ENCODE measurements around the gene DAPP1.

Gene DAPP1

DNA sequence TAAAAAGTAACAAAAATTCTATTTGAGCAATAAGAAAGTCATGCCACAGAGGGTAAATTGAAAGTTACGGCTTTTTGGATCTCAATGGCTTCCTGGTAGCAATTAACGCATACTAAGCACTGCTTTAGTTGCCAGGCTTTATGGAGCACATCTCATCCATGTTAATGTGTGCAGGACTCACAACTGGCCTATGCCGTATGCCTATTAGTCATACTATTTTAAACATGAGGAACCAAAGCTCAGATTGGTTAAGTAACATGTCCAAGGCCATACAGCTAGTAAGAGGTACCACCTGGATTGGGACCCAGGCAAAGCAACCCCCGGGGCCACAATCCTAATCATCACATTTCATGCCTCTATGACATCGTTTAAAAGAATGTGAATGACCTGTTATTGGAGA, 17.1 kb downstream of the DAPP1 start:
- TF ChIP-seq, protein P1, sequence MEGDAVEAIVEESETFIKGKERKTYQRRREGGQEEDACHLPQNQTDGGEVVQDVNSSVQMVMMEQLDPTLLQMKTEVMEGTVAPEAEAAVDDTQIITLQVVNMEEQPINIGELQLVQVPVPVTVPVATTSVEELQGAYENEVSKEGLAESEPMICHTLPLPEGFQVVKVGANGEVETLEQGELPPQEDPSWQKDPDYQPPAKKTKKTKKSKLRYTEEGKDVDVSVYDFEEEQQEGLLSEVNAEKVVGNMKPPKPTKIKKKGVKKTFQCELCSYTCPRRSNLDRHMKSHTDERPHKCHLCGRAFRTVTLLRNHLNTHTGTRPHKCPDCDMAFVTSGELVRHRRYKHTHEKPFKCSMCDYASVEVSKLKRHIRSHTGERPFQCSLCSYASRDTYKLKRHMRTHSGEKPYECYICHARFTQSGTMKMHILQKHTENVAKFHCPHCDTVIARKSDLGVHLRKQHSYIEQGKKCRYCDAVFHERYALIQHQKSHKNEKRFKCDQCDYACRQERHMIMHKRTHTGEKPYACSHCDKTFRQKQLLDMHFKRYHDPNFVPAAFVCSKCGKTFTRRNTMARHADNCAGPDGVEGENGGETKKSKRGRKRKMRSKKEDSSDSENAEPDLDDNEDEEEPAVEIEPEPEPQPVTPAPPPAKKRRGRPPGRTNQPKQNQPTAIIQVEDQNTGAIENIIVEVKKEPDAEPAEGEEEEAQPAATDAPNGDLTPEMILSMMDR (IDR thresholded peaks at IDR 0.05) = no peak
- TF ChIP-seq ZFX (IDR thresholded peaks at IDR 0.05; ENCODE audit: borderline replicate concordance) = no peak
- H3K27ac ChIP-seq = no peak overlapping the region

DNA sequence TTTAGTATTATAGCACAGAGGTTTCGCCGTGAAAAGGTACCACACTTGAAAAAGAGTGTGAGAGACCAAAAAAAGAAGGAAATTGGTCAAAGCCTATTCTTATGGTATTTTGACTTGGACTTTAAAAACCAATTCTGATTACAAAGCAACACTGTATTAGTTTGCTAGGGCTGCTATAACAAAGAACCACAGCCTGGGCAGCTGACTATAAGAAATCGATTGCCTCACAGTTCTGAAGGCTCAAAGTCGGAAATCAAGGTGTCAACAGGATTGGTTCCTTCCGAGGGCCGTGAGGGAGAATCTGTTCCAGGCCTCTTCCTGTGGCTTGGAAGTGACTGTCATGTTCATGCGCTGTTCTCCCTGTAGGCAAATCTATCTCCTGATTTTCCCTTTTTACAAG, 17.9 kb downstream of the DAPP1 start:
- H3K27ac ChIP-seq = no peak overlapping the region
- TF ChIP-seq, protein P1 (IDR thresholded peaks at IDR 0.05) = no peak
- no peak for TF ChIP-seq ZFX (IDR thresholded peaks at IDR 0.05; ENCODE audit: borderline replicate concordance)

- no peak overlapping the region for H3K27ac ChIP-seq
- TF ChIP-seq, protein P1 (IDR thresholded peaks at IDR 0.05) = no peak
- no peak for TF ChIP-seq ZFX (IDR thresholded peaks at IDR 0.05; ENCODE audit: borderline replicate concordance)
These were observed 19.3 kb downstream of the DAPP1 start for GRCh38 chr4:99835942-99836341.

DNA sequence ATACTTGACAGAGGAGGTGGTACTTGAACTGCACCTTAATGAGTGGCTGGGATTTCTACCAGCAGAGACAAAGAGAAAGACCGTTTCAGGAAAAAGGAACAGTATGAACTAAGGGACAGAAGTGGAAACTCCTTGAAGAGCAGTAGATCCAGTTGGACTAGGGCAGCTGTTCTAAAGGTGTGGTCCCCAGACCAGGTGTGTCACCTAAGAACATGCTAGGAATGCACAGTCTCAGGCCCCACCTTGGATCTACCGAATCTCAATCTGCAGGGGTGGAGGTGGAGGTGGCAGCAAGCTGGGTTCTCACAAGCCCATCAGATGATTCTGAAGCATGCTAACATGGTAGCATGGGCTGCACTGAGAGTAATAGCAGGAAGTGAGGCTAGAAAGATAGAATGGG, 22.3 kb downstream of the DAPP1 start:
- TF ChIP-seq, protein P1 (IDR thresholded peaks at IDR 0.05) = no peak
- no peak for TF ChIP-seq ZFX (IDR thresholded peaks at IDR 0.05; ENCODE audit: borderline replicate concordance)
- no peak overlapping the region for H3K27ac ChIP-seq

- H3K27ac ChIP-seq = no peak overlapping the region
- TF ChIP-seq, protein P1 (IDR thresholded peaks at IDR 0.05) = no peak
- TF ChIP-seq ZFX (IDR thresholded peaks at IDR 0.05; ENCODE audit: borderline replicate concordance) = no peak
These were observed 24.5 kb downstream of the DAPP1 start for GRCh38 chr4:99841129-99841528.

GRCh38 chr4:99843413-99843812, 26.8 kb downstream of the DAPP1 start:
- no peak for TF ChIP-seq ZFX (IDR thresholded peaks at IDR 0.05; ENCODE audit: borderline replicate concordance)
- TF ChIP-seq, protein P1 (IDR thresholded peaks at IDR 0.05) = no peak

DNA sequence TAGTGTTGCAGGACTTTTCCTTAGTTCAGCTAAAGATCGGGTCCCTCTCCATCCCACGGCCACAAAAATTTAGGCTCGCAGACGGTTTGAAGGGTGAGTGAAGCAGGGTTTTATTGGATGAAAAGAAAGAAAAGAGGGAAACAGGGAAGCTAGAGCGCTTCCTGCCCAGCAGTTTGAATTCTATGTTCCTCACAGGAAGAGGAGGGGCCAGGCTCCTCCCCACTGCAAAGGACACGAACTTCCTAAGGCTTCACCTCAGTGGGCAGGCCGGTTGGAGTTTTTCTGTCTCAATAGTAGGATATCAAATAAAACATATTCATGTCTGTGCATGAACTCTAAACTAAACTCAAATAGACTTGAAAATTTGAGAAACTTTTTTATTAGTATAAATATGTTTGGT, 27.4 kb downstream of the DAPP1 start:
- H3K27ac ChIP-seq = no peak overlapping the region
- TF ChIP-seq ZFX (IDR thresholded peaks at IDR 0.05; ENCODE audit: borderline replicate concordance) = no peak
- TF ChIP-seq, protein P1 (IDR thresholded peaks at IDR 0.05) = no peak

More at GRCh38 chr4:99843413-99843812, 26.8 kb downstream of the DAPP1 start:
- H3K27ac ChIP-seq = no peak overlapping the region

Data from 22Rv1 (cell line).